Measurements from ENCODE around the gene TNPO1. TPM values are rescaled to one million over a fixed set of nuclear protein-coding genes. Genes with fewer than 3 reads are reported as not detected.

Gene TNPO1
- total and polyA plus RNA-seq, 10 of the 15 experiments (the other 5 are each of a cell fraction or from before 2014, with no cell fraction given): 18.1 to 123 (median 79.2) TPM

DNA sequence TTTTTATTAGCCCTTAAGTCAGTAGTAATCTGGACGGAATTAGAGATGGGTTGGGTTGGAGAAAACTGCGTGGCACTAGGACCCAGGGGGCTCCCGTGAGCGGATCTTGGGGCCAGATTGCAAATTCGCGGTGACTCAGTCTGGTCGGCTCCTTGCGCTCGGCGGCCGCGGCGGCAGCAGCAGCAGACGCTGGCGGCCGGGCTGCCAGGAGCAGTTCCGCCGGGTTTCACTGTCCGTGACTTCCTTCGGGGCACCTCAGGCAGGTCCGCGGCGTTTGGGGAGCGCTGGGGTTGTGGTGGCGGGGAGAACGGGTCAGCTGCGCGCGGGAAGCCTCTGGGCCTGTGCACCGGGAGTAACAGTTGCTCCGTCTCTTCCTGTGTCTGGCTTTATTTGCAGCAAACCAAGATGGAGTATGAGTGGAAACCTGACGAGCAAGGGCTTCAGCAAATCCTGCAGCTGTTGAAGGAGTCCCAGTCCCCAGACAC, 31.6 kb downstream of the TNPO1 start (continued):
- TF ChIP-seq, protein P1, sequence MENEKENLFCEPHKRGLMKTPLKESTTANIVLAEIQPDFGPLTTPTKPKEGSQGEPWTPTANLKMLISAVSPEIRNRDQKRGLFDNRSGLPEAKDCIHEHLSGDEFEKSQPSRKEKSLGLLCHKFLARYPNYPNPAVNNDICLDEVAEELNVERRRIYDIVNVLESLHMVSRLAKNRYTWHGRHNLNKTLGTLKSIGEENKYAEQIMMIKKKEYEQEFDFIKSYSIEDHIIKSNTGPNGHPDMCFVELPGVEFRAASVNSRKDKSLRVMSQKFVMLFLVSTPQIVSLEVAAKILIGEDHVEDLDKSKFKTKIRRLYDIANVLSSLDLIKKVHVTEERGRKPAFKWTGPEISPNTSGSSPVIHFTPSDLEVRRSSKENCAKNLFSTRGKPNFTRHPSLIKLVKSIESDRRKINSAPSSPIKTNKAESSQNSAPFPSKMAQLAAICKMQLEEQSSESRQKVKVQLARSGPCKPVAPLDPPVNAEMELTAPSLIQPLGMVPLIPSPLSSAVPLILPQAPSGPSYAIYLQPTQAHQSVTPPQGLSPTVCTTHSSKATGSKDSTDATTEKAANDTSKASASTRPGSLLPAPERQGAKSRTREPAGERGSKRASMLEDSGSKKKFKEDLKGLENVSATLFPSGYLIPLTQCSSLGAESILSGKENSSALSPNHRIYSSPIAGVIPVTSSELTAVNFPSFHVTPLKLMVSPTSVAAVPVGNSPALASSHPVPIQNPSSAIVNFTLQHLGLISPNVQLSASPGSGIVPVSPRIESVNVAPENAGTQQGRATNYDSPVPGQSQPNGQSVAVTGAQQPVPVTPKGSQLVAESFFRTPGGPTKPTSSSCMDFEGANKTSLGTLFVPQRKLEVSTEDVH (IDR thresholded peaks at IDR 0.05; ENCODE audit: low read depth, partially characterized antibody): no peak
- TF ChIP-seq HDAC2 (IDR thresholded peaks at IDR 0.05) (no peak), ESRRA (IDR thresholded peaks at IDR 0.05; ENCODE audit: low read length) (no peak), MTA2 (IDR thresholded peaks at IDR 0.05; ENCODE audit: low read depth) (no peak), ASH2L (IDR thresholded peaks at IDR 0.05; ENCODE audit: borderline replicate concordance, low read depth) (0 out of 2 replicates have a peak, but pooled peaks have one; percentile 77), JUND (IDR thresholded peaks at IDR 0.05; ENCODE audit: low read depth, low read length) (no peak), PML (IDR thresholded peaks at IDR 0.05; ENCODE audit: low read length) (peak; percentile 96)
- TF ChIP-seq, protein P2, sequence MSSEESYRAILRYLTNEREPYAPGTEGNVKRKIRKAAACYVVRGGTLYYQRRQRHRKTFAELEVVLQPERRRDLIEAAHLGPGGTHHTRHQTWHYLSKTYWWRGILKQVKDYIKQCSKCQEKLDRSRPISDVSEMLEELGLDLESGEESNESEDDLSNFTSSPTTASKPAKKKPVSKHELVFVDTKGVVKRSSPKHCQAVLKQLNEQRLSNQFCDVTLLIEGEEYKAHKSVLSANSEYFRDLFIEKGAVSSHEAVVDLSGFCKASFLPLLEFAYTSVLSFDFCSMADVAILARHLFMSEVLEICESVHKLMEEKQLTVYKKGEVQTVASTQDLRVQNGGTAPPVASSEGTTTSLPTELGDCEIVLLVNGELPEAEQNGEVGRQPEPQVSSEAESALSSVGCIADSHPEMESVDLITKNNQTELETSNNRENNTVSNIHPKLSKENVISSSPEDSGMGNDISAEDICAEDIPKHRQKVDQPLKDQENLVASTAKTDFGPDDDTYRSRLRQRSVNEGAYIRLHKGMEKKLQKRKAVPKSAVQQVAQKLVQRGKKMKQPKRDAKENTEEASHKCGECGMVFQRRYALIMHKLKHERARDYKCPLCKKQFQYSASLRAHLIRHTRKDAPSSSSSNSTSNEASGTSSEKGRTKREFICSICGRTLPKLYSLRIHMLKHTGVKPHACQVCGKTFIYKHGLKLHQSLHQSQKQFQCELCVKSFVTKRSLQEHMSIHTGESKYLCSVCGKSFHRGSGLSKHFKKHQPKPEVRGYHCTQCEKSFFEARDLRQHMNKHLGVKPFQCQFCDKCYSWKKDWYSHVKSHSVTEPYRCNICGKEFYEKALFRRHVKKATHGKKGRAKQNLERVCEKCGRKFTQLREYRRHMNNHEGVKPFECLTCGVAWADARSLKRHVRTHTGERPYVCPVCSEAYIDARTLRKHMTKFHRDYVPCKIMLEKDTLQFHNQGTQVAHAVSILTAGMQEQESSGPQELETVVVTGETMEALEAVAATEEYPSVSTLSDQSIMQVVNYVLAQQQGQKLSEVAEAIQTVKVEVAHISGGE (CRISPR knock-in tag; IDR thresholded peaks at IDR 0.05): no peak; the same call in 1 of the 2 replicates
- TF ChIP-seq, protein P3, sequence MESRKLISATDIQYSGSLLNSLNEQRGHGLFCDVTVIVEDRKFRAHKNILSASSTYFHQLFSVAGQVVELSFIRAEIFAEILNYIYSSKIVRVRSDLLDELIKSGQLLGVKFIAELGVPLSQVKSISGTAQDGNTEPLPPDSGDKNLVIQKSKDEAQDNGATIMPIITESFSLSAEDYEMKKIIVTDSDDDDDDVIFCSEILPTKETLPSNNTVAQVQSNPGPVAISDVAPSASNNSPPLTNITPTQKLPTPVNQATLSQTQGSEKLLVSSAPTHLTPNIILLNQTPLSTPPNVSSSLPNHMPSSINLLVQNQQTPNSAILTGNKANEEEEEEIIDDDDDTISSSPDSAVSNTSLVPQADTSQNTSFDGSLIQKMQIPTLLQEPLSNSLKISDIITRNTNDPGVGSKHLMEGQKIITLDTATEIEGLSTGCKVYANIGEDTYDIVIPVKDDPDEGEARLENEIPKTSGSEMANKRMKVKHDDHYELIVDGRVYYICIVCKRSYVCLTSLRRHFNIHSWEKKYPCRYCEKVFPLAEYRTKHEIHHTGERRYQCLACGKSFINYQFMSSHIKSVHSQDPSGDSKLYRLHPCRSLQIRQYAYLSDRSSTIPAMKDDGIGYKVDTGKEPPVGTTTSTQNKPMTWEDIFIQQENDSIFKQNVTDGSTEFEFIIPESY (IDR thresholded peaks at IDR 0.05): no peak
- TF ChIP-seq, protein P4, sequence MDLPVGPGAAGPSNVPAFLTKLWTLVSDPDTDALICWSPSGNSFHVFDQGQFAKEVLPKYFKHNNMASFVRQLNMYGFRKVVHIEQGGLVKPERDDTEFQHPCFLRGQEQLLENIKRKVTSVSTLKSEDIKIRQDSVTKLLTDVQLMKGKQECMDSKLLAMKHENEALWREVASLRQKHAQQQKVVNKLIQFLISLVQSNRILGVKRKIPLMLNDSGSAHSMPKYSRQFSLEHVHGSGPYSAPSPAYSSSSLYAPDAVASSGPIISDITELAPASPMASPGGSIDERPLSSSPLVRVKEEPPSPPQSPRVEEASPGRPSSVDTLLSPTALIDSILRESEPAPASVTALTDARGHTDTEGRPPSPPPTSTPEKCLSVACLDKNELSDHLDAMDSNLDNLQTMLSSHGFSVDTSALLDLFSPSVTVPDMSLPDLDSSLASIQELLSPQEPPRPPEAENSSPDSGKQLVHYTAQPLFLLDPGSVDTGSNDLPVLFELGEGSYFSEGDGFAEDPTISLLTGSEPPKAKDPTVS (IDR thresholded peaks at IDR 0.05; ENCODE audit: low read depth, low read length): no peak
- TF ChIP-seq, protein P5, sequence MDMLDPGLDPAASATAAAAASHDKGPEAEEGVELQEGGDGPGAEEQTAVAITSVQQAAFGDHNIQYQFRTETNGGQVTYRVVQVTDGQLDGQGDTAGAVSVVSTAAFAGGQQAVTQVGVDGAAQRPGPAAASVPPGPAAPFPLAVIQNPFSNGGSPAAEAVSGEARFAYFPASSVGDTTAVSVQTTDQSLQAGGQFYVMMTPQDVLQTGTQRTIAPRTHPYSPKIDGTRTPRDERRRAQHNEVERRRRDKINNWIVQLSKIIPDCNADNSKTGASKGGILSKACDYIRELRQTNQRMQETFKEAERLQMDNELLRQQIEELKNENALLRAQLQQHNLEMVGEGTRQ (IDR thresholded peaks at IDR 0.05; ENCODE audit: borderline replicate concordance, low read depth, low read length): no peak
- TF ChIP-seq, protein P6, sequence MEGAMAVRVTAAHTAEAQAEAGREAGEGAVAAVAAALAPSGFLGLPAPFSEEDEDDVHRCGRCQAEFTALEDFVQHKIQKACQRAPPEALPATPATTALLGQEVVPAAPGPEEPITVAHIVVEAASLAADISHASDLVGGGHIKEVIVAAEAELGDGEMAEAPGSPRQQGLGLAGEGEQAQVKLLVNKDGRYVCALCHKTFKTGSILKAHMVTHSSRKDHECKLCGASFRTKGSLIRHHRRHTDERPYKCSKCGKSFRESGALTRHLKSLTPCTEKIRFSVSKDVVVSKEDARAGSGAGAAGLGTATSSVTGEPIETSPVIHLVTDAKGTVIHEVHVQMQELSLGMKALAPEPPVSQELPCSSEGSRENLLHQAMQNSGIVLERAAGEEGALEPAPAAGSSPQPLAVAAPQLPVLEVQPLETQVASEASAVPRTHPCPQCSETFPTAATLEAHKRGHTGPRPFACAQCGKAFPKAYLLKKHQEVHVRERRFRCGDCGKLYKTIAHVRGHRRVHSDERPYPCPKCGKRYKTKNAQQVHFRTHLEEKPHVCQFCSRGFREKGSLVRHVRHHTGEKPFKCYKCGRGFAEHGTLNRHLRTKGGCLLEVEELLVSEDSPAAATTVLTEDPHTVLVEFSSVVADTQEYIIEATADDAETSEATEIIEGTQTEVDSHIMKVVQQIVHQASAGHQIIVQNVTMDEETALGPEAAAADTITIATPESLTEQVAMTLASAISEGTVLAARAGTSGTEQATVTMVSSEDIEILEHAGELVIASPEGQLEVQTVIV (IDR thresholded peaks at IDR 0.05; ENCODE audit: borderline replicate concordance, partially characterized antibody): no peak

All from GM12878 (cell line).